ENCODE results near the gene PTPN18.
"Not testable (repeated sequence)": the region's sequence is repeated elsewhere in the genome, so short reads cannot be mapped to it uniquely, and the experiment has no call there.

Gene PTPN18

GRCh38 chr2:130355578-130356431 lies at the start of gene PTPN18:
Gene PTPN18, plus strand, starts transcription at chr2:130356056. Its CDS starts 52 bp downstream, at chr2:130356108.
- peak; percentile 58 for DNase-seq

GRCh38 chr2:130307850-130308249 lies 48.0 kb upstream of the PTPN18 start:
- no peak for DNase-seq

- DNase-seq, result no peak
Measured at GRCh38 chr2:130310881-130311280, 45.0 kb upstream of the PTPN18 start.

GRCh38 chr2:130313812-130314334 lies 42.0 kb upstream of the PTPN18 start:
- DNase-seq, result no peak

DNA sequence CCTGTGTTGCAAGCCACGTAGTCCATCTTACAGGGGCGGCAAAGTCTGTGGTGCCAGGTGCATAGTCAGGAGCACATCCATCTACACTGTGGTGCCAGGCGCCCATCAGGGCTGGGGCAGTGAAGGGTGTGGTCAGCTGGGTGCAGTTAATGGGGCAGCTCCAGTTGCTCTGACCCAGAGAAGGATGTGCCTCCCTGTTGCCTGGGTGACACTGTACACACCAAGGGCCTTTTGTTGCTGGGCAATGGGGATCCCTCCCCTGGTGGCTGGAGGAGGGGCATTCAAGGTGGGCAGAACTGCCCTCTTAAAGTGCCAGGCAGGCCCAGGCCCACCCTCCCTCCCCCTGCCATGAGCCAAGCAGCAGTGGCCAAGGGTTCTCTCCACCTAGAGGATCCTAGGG lies 41.5 kb upstream of the PTPN18 start:
- no peak for DNase-seq

DNA sequence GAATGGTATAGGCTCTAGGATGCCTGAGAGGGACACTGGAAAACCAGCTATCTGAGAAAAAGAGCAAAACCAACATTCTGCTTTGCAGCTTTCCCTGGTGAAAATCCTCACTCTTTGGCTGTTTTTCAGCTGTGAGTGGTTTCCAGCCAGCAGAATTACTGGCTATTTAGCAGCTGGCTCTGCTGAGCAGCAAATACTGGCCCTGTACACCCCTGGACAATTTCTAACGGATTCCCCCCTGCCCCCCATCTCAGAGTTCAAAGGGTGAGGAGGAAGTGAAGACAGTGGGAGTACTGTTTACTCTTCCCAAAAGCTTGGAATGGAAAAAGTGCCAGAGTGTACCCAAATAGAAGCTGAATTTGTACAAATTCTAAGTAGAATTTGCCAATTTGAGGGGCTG lies 39.3 kb upstream of the PTPN18 start:
- no peak for DNase-seq

- DNase-seq, result no peak
Measured at GRCh38 chr2:130318906-130319305, 37.0 kb upstream of the PTPN18 start.

GRCh38 chr2:130319536-130319935 lies 36.3 kb upstream of the PTPN18 start:
- no peak for DNase-seq

GRCh38 chr2:130327703-130328527 lies 27.9 kb upstream of the PTPN18 start:
- DNase-seq, result peak; percentile 58

DNA sequence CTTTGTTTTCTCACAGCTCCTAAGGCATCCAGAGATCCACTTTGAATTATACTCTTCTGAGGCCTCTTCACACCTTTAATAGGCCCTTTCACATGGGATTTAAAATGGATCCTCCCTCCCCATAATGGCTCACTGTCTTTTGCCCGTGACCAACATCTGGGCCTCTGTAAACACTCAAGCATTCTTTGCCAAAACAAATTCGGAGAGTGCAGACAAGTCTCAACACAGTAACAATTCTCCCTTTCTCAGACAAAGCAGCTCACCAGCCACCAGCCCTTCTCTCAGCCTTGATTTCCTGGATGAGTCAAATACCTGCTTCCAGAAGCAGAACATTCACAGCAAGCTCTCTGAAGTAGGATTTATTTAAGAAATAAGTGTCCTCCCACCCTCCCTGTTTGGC lies 27.1 kb upstream of the PTPN18 start:
- no peak for DNase-seq

- DNase-seq, result peak; percentile 25
Measured at GRCh38 chr2:130332271-130333073, 23.4 kb upstream of the PTPN18 start.

DNA sequence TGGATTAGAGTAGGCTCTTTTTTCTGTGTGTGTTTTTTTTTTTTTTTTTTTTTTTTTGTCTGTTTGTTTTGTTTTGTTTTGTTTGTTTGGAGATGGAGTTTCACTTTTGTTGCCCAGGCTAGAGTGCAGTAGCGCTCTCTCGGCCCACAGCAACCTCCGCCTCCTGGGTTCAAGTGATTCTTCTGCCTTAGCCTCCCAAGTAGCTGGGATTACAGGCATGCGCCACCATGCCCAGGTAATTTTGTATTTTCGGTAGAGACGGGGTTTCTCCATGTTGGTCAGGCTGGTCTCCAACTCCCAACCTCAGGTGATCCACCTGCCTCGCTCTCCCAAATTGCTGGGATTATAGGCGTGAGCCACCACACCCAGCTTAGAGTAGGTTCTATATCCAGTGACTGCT lies 22.6 kb upstream of the PTPN18 start:
- not testable (repeated sequence) for DNase-seq

DNA sequence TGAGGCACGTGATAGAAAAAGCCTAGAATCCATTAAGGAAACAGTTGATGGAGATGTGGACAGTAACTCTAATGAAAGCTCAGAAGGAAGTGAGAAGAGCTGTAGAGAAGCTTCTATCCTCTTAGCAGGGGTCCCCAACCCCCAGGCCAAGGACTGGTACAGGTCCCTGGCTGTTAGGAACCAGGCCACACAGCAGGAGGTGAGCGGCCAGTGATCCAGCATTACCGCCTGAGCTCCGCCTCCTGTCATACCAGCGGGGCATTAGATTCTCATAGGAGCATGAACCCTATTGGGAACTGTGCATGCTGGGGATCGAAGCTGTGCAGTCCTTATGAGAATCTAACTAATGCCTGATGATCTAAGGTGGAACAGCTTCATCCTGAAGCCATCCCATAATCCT lies 21.8 kb upstream of the PTPN18 start:
- DNase-seq, result no peak

GRCh38 chr2:130335226-130335625 lies 20.6 kb upstream of the PTPN18 start:
- no peak for DNase-seq

DNA sequence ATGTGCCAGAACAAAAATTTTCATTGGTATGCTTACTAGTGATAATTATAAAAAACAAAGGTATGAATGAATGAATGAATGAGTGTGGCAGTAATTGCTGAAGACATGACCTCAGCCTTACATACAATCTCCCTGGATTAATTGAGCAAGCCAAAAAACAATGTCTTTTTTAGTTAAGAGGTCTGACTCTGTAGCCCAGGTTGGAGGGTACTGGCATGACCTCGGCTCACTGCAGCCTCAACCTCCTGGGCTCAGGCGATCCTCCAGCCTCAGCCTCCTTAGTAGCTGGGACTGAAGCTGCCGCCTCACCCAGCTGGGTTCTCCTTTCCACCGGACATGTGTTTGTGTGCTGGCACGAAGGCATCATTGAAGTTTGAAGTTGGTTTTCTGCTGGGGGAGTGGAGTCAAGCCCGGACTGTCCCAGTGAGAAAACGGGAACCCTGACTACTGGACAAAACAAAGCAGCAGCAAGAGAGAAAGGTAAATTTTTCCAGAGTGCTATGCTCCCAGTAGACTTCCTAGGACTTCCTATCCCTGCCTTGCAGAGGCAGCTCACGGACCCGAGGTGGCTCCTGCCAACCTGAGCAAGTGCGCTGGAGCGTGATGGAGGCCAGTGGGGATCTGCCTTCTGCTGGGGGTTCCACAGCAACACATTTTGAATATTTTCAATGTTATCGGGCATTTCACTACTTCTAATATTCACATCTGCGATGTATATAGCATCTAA lies 19.5 kb upstream of the PTPN18 start:
- peak; percentile 40 for DNase-seq

DNA sequence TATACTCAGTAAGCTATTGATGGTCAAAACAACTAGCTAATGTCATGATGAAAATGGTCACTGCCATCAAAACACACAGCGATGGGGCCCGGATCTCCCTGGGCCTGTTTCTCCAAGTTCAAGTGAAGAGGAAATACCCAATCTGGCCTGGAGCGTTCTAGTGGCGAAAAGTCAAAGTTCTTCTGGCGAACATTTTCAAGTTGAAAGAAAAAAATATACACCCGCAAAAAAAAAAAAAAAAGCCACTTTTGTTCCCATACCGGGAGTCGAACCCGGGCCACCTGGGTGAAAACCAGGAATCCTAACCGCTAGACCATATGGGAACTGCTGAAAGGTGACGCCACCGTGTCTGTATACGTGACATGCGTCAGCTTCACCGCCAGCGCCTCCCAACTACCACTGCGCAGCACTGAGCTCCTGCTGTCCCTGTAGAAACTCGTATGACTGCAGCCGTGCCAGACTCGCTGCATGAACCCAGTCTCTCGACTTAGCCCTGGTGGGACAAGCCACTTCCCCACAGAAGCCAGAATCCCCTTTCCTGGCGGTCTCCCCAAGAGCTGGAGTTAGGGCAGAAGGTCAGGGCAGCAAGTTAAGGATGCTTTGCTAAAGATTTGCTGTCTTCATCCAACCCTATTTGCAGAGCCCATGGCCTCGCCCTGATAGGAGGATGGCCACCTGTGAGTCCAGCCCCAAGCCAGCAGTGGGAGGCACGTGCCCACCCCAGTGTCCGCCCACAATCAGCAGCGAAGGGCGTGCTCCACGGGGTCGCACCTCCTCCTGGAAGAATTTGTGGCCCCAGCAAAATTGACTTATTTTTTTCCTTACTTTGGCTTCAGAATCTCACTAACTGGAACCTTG lies 18.8 kb upstream of the PTPN18 start:
- DNase-seq, result peak; percentile 56

DNA sequence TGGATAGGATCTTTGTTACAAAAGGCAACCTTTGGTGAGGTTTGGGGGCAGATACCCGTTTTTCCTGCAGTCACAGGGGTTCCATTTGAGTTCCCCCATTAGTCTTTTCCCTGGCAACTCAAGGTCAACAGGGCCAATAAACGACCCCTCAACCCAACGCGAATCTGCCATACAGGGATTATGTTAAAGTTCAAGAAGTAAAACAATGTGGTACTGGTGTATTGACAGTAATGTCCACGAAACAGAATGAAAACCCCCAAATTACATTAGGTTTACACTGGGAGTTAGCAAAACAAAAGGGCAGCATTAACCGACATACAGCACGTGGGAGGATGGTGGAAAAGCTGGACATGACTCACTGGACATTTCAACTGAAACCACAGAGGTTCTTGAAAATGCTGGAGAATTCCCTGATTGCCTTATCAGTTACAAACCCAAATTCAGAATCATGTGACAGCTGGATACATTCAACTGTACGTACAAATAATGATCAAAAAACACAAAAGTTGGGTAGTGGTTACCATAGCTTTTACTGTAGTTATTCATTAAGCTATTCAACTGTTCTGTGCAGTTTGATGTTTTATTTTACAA lies 18.0 kb upstream of the PTPN18 start:
- no peak for DNase-seq

DNA sequence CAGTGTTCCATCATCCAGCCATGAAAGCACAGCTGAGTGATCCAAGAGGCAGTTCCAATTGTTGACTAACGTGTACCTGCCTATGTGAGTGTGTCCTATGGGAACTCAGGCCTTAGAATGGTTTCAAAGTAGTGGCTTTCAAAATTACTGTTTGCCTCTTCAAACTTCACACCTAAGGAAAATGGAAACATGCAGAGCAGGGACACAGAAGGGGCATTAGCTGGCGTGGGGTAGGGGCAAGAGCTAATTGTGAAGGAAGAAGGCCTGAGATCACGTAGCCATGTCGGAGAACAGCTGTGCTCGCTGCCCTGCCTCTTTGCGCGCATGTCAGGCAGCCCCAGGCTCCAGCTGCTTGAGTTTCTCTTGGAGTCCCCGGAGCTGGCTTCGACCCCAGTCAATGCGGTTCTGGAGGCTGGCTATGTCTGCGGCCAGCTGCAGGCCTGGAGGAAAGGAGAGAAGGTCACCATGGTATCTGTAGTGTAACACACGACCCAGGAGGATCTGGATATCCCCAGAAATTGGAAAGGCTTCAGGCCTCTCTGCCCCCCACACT lies 17.0 kb upstream of the PTPN18 start:
- no peak for DNase-seq

GRCh38 chr2:130339885-130340745 lies 15.7 kb upstream of the PTPN18 start:
- DNase-seq, result no peak
